ENCODE data around the gene CYTH1.

DNA sequence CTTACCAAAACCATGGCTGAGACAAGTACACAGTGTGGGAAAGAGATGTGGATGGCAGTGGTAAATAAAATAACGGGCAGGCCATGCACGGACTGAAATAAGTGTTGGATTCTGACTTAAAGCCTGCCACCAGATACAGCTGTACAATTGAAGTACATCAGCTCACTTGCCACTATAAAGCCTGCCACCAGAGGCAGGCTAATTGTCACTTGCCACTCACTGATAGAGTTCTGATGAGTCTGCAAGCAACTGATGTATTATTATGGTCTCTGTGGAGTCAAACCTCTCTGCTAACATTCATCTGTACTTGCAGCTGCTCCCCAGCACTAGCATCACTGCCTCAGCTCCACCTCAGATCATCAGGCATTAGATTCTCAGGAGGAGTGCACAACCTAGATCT, 93.0 kb downstream of the CYTH1 start:
- TF ChIP-seq, protein P1, sequence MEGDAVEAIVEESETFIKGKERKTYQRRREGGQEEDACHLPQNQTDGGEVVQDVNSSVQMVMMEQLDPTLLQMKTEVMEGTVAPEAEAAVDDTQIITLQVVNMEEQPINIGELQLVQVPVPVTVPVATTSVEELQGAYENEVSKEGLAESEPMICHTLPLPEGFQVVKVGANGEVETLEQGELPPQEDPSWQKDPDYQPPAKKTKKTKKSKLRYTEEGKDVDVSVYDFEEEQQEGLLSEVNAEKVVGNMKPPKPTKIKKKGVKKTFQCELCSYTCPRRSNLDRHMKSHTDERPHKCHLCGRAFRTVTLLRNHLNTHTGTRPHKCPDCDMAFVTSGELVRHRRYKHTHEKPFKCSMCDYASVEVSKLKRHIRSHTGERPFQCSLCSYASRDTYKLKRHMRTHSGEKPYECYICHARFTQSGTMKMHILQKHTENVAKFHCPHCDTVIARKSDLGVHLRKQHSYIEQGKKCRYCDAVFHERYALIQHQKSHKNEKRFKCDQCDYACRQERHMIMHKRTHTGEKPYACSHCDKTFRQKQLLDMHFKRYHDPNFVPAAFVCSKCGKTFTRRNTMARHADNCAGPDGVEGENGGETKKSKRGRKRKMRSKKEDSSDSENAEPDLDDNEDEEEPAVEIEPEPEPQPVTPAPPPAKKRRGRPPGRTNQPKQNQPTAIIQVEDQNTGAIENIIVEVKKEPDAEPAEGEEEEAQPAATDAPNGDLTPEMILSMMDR (IDR thresholded peaks at IDR 0.05), result peak in 3 of 6 experiments; percentile 5 to 26 (median 5)
- TF ChIP-seq POLR2A (IDR thresholded peaks at IDR 0.05), result no peak

Data from Peyer's patch (tissue), 4 donors.